Body of pancreas (tissue), 4 donors: Measurements from ENCODE around the gene CLEC16A.

Source experiments
- POLR2A ChIP-seq, 3 donors: fragments of 450-650 bp; IDR thresholded peaks; one replicate each; pipeline ENCODE4 v1.6.1; 2016; ENCODE audit warnings: antibody characterized with exemption in 3 of 3, mild to moderate bottlenecking in 2 of 3
- TF ChIP-seq, protein P1 (sequence below), 7 experiments: fragments of 450-650 bp in 4 of 7; fragments of 200-600 bp in 3 of 7; sonication (generic) in 3 of 7; IDR thresholded peaks; one replicate each; pipeline ENCODE4 v1.5.1; 2016 to 2019; ENCODE audit warnings: antibody characterized with exemption in 7 of 7

DNA sequence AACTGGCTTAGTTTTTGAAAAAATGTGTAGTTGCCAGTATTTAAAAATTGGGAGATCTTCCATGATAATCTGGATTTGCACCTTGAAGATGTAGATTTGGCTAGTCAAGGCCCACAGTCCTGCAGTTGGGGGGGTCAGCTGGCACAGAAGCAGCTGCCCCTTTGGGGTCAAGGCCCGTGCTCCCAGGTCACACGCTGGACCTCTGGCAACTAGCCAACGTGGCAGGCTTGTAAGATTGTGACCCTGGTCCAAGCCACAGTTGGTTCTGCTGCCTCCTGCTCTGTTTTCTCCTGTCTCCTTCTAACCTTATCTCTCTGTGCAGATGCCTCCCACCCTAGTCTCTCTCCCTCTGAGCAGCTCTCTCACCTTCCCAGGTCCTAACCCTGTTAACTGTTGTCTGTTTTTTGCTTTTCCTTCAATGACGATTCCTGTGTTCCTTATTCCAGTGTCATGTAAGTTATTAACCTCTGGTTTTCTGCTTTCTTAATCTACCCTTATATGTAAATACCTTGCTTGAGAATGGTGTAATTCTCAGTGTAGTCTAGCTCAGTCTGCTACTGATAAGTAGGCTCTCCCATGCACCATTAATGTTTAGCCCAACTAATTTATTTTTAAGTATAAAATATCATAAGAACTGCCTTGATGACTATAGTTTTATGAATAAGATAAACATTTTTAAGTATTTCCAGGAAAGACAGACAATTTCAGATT is 27.9 kb downstream of the CLEC16A start:
- TF ChIP-seq, protein P1, sequence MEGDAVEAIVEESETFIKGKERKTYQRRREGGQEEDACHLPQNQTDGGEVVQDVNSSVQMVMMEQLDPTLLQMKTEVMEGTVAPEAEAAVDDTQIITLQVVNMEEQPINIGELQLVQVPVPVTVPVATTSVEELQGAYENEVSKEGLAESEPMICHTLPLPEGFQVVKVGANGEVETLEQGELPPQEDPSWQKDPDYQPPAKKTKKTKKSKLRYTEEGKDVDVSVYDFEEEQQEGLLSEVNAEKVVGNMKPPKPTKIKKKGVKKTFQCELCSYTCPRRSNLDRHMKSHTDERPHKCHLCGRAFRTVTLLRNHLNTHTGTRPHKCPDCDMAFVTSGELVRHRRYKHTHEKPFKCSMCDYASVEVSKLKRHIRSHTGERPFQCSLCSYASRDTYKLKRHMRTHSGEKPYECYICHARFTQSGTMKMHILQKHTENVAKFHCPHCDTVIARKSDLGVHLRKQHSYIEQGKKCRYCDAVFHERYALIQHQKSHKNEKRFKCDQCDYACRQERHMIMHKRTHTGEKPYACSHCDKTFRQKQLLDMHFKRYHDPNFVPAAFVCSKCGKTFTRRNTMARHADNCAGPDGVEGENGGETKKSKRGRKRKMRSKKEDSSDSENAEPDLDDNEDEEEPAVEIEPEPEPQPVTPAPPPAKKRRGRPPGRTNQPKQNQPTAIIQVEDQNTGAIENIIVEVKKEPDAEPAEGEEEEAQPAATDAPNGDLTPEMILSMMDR (IDR thresholded peaks at IDR 0.05), result no peak
- no peak for TF ChIP-seq POLR2A (IDR thresholded peaks at IDR 0.05)
